Measurements from ENCODE around the gene CEACAM5.

- TF ChIP-seq CTCF (IDR thresholded peaks at IDR 0.05) (no peak), POLR2A (IDR thresholded peaks at IDR 0.05; ENCODE audit: low read depth) (no peak), EP300 (IDR thresholded peaks at IDR 0.05) (no peak)
Observed at GRCh38 chr19:41771410-41771809, 63.0 kb downstream of the CEACAM5 start.

Data from esophagus muscularis mucosa (tissue), 4 donors.